HG02885 (cell line): Measurements from ENCODE around the gene PLCB1.

Source experiments
- ATAC-seq: cut with Tn5 transposase; IDR thresholded peaks from one replicate; pipeline ENCODE4 v1.9.1; 2021; ENCODE audit warnings: mild to moderate bottlenecking; ENCODE audit not compliant: unreplicated experiment, poor library complexity

The PLCB1 gene

DNA sequence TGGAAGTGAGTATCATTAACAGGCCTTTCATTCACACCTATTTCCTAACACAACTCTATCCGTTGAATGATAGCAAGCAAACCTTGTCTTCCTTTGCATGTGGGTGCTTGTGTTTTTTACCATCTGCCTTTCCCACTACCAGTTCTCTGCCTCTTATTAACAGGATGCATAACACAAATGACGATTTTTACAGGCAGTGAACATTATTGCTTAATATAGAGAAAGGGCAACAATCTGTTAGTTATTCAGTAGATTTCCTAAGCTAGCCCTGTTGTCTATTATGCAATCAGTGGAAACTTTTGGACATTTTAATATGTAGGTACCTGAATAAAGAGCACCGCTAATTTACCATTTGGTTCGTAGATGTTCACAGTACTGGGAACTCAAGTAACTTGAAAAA lies 588.0 kb downstream of the PLCB1 start:
- ATAC-seq, result no peak

DNA sequence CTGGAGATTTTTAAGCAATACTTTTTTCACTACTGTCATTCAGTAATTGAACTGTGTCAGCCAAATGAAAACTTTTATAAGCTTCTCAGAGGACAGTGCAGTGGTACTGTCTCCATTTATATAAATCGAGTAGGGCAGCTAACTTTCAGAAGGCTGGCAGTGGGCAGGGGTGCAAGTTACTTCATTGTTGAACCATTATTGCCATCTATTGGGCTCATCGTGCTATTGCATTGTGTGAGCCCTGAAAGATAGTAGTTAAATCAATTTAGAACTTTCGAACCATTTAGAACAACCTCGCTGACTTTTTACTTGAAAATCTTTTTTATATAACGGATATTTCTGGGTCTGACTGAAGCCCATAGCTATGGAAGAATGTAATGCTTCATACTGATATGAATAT lies 589.0 kb downstream of the PLCB1 start:
- ATAC-seq, result peak; percentile 63

- ATAC-seq, result peak; percentile 86
These were observed 590.3 kb downstream of the PLCB1 start for GRCh38 chr20:8722277-8722928.

- no peak for ATAC-seq
These were observed 591.2 kb downstream of the PLCB1 start for GRCh38 chr20:8723296-8723695.

DNA sequence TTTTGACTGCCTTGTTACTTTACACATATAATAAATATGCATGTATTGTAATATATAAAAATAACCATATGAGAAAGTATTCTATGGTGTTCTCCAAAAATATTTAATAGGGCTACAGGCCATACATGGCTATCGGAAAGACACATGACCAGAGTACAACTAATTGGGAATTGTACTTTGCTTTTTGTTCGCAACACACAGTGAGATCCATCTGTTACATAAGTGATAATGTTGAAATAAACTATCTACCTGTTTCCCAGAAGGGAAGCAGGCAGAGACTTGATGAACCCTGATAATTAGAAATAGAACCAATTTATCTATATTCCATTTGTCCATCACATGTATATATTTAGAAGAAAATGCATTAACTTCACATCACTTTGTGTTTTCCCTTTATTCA lies 592.8 kb downstream of the PLCB1 start:
- no peak for ATAC-seq

GRCh38 chr20:8726460-8726859 lies 594.4 kb downstream of the PLCB1 start:
- ATAC-seq, result no peak

DNA sequence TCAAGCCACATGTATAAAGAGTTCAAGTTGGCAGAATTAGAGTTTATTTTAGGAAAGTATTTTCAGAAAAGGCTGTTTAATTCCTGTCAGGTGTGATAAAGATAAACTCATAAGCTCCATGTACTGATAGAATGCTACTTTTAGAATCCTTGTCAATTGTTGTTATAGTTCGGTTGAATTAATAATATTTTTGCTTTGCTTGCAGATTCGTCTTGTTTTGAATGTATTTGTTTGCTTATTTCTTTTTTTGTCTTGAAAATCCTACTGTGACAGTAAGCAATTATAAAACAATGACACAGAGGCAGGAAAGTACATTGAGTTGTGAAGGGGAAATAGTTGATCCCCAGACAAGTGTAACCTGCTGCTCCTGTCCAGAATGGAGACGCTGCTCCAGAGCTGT lies 602.9 kb downstream of the PLCB1 start:
- no peak for ATAC-seq

- no peak for ATAC-seq
These were observed 603.6 kb downstream of the PLCB1 start for GRCh38 chr20:8735674-8736073.

GRCh38 chr20:8740265-8740664 lies 608.2 kb downstream of the PLCB1 start:
- ATAC-seq, result peak; percentile 85

- ATAC-seq, result no peak
These were observed 612.3 kb downstream of the PLCB1 start for GRCh38 chr20:8744228-8744844.

DNA sequence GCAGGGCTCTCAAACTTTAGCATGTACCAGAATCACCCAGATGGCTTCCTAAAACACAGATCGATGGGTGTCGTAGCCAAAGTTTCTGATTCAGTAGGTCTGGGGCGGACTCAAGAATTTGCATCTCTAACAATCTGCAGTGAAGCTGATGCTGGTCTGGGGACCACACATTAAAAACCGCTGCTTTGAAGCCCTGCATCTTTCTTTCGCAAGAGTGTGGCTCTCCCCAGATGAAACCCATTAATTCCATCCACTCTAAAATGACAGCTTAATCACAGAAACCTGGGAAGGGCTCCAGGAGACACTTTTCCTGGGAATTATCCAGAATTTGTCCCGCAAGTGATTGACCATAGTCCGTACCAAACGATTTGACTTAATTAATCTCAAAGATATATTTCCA lies 617.0 kb downstream of the PLCB1 start:
- ATAC-seq, result no peak

DNA sequence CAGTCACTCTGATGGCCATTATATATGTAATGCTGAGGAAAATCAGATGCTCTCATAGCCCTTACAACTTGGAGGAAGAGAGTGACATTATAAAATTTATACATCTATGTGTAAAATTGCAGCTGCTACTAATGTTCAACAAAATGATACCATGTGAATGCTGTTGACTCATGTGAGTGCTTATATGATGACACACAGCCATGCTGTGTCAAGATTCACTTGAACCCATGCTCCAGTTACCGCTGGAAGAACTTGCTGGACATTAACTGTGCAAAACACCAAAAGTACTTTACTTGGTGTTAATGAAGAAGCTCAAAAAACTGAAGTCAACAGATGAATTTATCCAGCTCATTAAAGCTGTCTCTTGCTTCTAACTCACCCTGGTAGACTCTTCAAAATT lies 617.9 kb downstream of the PLCB1 start:
- no peak for ATAC-seq

GRCh38 chr20:8755340-8756118 lies 623.5 kb downstream of the PLCB1 start:
- ATAC-seq, result no peak

GRCh38 chr20:8756410-8756809 lies 624.3 kb downstream of the PLCB1 start:
- no peak for ATAC-seq

GRCh38 chr20:8757146-8757545 lies 625.1 kb downstream of the PLCB1 start:
- no peak for ATAC-seq

DNA sequence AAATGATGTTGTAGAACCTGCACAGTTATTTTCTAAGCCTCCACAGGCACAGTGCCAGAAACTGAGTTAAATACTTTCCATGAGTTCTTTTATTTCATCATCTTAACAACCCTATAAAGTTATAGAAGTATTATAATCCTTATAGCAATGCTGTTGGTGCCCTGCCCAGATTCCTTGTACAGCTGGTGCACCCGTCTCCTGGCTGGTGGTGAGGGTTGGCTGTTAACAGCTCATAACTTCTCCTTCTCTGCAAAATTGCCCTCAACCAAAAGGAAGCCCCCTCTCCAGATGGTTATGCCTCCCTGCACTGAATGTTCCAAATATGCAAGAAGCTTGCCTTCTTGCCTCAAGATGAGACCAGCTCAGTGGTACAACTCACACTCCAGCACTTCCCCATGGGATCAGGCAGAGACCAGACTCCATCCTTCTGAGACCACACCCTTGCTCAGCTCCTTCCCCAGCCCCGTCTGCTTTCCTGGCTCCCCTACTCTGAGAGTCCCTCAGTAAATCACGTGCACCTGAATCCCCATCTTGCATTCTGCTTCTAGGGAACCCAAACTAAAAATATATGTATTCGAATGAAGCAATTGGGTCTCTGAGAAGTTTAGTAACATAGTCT lies 632.4 kb downstream of the PLCB1 start:
- no peak for ATAC-seq

- ATAC-seq, result no peak
These were observed 634.9 kb downstream of the PLCB1 start for GRCh38 chr20:8766868-8767390.

GRCh38 chr20:8774412-8774811 lies 642.3 kb downstream of the PLCB1 start:
- ATAC-seq, result no peak

- no peak for ATAC-seq
These were observed 645.8 kb downstream of the PLCB1 start for GRCh38 chr20:8777911-8778310.

- no peak for ATAC-seq
These were observed 646.3 kb downstream of the PLCB1 start for GRCh38 chr20:8778387-8778786.

DNA sequence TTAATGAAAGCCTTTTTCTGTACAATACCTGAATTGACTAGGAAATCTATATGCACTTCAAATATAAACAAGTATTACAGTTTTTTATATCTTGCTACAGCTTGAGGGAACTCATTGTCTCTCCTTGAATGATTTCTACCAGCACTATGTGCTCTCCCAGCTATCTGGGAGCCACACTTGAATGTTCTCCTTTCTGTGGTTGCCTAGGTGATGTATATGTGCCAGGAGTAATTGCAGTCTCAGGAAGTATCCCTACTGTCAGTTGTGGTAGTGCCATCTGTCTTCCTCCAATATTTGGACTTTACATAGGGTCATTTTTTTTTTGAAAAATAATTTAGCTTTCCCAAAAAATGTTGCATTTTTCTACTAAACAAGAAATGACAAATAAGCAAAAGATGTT lies 648.8 kb downstream of the PLCB1 start:
- ATAC-seq, result no peak
